ENCODE data around the gene ZNRF1.

The ZNRF1 gene

GRCh38 chr16:75138233-75138632 lies 139.4 kb downstream of the ZNRF1 start:
- Histone ChIP-seq H3K27me3 (ENCODE audit: control insufficient read depth in 2 of 2, insufficient read depth in 2 of 2, low read length in 2 of 2) (no peaks in the 10 kb centered on the region), H3K9ac (ENCODE audit: low read depth in 1 of 2, low read length in 2 of 2) (no peak overlapping the region), H3K9me3 (ENCODE audit: control insufficient read depth in 2 of 2, low read length in 2 of 2) (no peaks in the 10 kb centered on the region), H3K27ac (ENCODE audit: low read depth in 2 of 2, low read length in 2 of 2) (peak overlapping the region in 1 of 2 donors; percentile 52), H3K4me3 (ENCODE audit: low read length in 2 of 2) (no peak overlapping the region), H3K4me1 (ENCODE audit: control insufficient read depth in 2 of 2, insufficient read depth in 2 of 2, low read length in 2 of 2) (peaks cover 6 to 11% of the 10 kb centered on the region in 2 donors), H3K36me3 (ENCODE audit: control insufficient read depth in 2 of 2, insufficient read depth in 2 of 2, low read length in 2 of 2) (no peaks in the 10 kb centered on the region)

GRCh38 chr16:75138636-75139035 lies 139.8 kb downstream of the ZNRF1 start:
- Histone ChIP-seq H3K9ac (ENCODE audit: low read depth in 1 of 2, low read length in 2 of 2) (no peak overlapping the region), H3K27me3 (ENCODE audit: control insufficient read depth in 2 of 2, insufficient read depth in 2 of 2, low read length in 2 of 2) (no peaks in the 10 kb centered on the region), H3K27ac (ENCODE audit: low read depth in 2 of 2, low read length in 2 of 2) (peak overlapping the region in 1 of 2 donors; percentile 52), H3K4me1 (ENCODE audit: control insufficient read depth in 2 of 2, insufficient read depth in 2 of 2, low read length in 2 of 2) (peaks cover 6 to 11% of the 10 kb centered on the region in 2 donors), H3K36me3 (ENCODE audit: control insufficient read depth in 2 of 2, insufficient read depth in 2 of 2, low read length in 2 of 2) (no peaks in the 10 kb centered on the region), H3K4me3 (ENCODE audit: low read length in 2 of 2) (no peak overlapping the region), H3K9me3 (ENCODE audit: control insufficient read depth in 2 of 2, low read length in 2 of 2) (no peaks in the 10 kb centered on the region)

- H3K4me1 ChIP-seq (ENCODE audit: control insufficient read depth in 2 of 2, insufficient read depth in 2 of 2, low read length in 2 of 2): peaks cover 6 to 11% of the 10 kb centered on the region in 2 donors
- no peaks in the 10 kb centered on the region for H3K36me3 ChIP-seq (ENCODE audit: control insufficient read depth in 2 of 2, insufficient read depth in 2 of 2, low read length in 2 of 2)
These were observed 140.7 kb downstream of the ZNRF1 start for GRCh38 chr16:75139498-75139897.

GRCh38 chr16:75143941-75144340 lies 145.1 kb downstream of the ZNRF1 start:
- Histone ChIP-seq H3K27me3 (ENCODE audit: control insufficient read depth in 2 of 2, insufficient read depth in 2 of 2, low read length in 2 of 2) (no peaks in the 10 kb centered on the region), H3K9me3 (ENCODE audit: control insufficient read depth in 2 of 2, low read length in 2 of 2) (no peaks in the 10 kb centered on the region), H3K4me3 (ENCODE audit: low read length in 2 of 2) (no peak overlapping the region), H3K27ac (ENCODE audit: low read depth in 2 of 2, low read length in 2 of 2) (no peak overlapping the region), H3K36me3 (ENCODE audit: control insufficient read depth in 2 of 2, insufficient read depth in 2 of 2, low read length in 2 of 2) (no peaks in the 10 kb centered on the region), H3K4me1 (ENCODE audit: control insufficient read depth in 2 of 2, insufficient read depth in 2 of 2, low read length in 2 of 2) (peaks cover 0 to under 1% of the 10 kb centered on the region in 2 donors), H3K9ac (ENCODE audit: low read depth in 1 of 2, low read length in 2 of 2) (no peak overlapping the region)

More at GRCh38 chr16:75139498-75139897, 140.7 kb downstream of the ZNRF1 start:
- H3K4me3 ChIP-seq (ENCODE audit: low read length in 2 of 2): no peak overlapping the region
- peak overlapping the region in 1 of 2 donors; percentile 22 for H3K27ac ChIP-seq (ENCODE audit: low read depth in 2 of 2, low read length in 2 of 2)
- H3K9ac ChIP-seq (ENCODE audit: low read depth in 1 of 2, low read length in 2 of 2): no peak overlapping the region
- H3K9me3 ChIP-seq (ENCODE audit: control insufficient read depth in 2 of 2, low read length in 2 of 2): no peaks in the 10 kb centered on the region
- no peaks in the 10 kb centered on the region for H3K27me3 ChIP-seq (ENCODE audit: control insufficient read depth in 2 of 2, insufficient read depth in 2 of 2, low read length in 2 of 2)

- Histone ChIP-seq H3K4me3 (ENCODE audit: low read length in 2 of 2) (peak overlapping the region; percentile 91 to 97), H3K27me3 (ENCODE audit: control insufficient read depth in 2 of 2, insufficient read depth in 2 of 2, low read length in 2 of 2) (no peaks in the 10 kb centered on the region), H3K4me1 (ENCODE audit: control insufficient read depth in 2 of 2, insufficient read depth in 2 of 2, low read length in 2 of 2) (peaks cover 0 to 4% of the 10 kb centered on the region in 2 donors), H3K36me3 (ENCODE audit: control insufficient read depth in 2 of 2, insufficient read depth in 2 of 2, low read length in 2 of 2) (peaks cover 0 to 2% of the 10 kb centered on the region in 2 donors), H3K27ac (ENCODE audit: low read depth in 2 of 2, low read length in 2 of 2) (no peak overlapping the region), H3K9me3 (ENCODE audit: control insufficient read depth in 2 of 2, low read length in 2 of 2) (no peaks in the 10 kb centered on the region), H3K9ac (ENCODE audit: low read depth in 1 of 2, low read length in 2 of 2) (peak overlapping the region; percentile 47 to 97)
These were observed 149.1 kb downstream of the ZNRF1 start for GRCh38 chr16:75147968-75148310.

GRCh38 chr16:75148311-75149195 lies 149.7 kb downstream of the ZNRF1 start, which contains the start of gene ZFP1:
Gene ZFP1 (plus strand): TSS chr16:75148524. CDS start chr16:75152952, 4,428 bp downstream.
- H3K9ac ChIP-seq (ENCODE audit: low read depth in 1 of 2, low read length in 2 of 2): peak within 1 kb of the TSS; percentile 68 to 97
- H3K27ac ChIP-seq (ENCODE audit: low read depth in 2 of 2, low read length in 2 of 2): peak within 1 kb of the TSS; percentile 96 to 97
- no peaks in the 10 kb centered on the region for H3K9me3 ChIP-seq (ENCODE audit: control insufficient read depth in 2 of 2, low read length in 2 of 2)
- peaks cover 0 to 2% of the 10 kb centered on the region in 2 donors for H3K36me3 ChIP-seq (ENCODE audit: control insufficient read depth in 2 of 2, insufficient read depth in 2 of 2, low read length in 2 of 2)
- no peaks in the 10 kb centered on the region for H3K27me3 ChIP-seq (ENCODE audit: control insufficient read depth in 2 of 2, insufficient read depth in 2 of 2, low read length in 2 of 2)
- H3K4me3 ChIP-seq (ENCODE audit: low read length in 2 of 2): peak within 1 kb of the TSS; percentile 91 to 97
- peaks cover 0 to 4% of the 10 kb centered on the region in 2 donors for H3K4me1 ChIP-seq (ENCODE audit: control insufficient read depth in 2 of 2, insufficient read depth in 2 of 2, low read length in 2 of 2)

- peaks cover 0 to 8% of the 10 kb centered on the region in 2 donors for H3K36me3 ChIP-seq (ENCODE audit: control insufficient read depth in 2 of 2, insufficient read depth in 2 of 2, low read length in 2 of 2)
- no peak overlapping the region for H3K4me3 ChIP-seq (ENCODE audit: low read length in 2 of 2)
- no peak overlapping the region for H3K27ac ChIP-seq (ENCODE audit: low read depth in 2 of 2, low read length in 2 of 2)
- H3K9me3 ChIP-seq (ENCODE audit: control insufficient read depth in 2 of 2, low read length in 2 of 2): no peaks in the 10 kb centered on the region
- peaks cover 0 to 4% of the 10 kb centered on the region in 2 donors for H3K4me1 ChIP-seq (ENCODE audit: control insufficient read depth in 2 of 2, insufficient read depth in 2 of 2, low read length in 2 of 2)
- H3K9ac ChIP-seq (ENCODE audit: low read depth in 1 of 2, low read length in 2 of 2): no peak overlapping the region
- no peaks in the 10 kb centered on the region for H3K27me3 ChIP-seq (ENCODE audit: control insufficient read depth in 2 of 2, insufficient read depth in 2 of 2, low read length in 2 of 2)
These were observed 153.0 kb downstream of the ZNRF1 start for GRCh38 chr16:75151798-75152197.

GRCh38 chr16:75152635-75153034 lies 153.8 kb downstream of the ZNRF1 start:
- peaks cover 0 to 4% of the 10 kb centered on the region in 2 donors for H3K4me1 ChIP-seq (ENCODE audit: control insufficient read depth in 2 of 2, insufficient read depth in 2 of 2, low read length in 2 of 2)
- no peak overlapping the region for H3K27ac ChIP-seq (ENCODE audit: low read depth in 2 of 2, low read length in 2 of 2)
- H3K4me3 ChIP-seq (ENCODE audit: low read length in 2 of 2): no peak overlapping the region
- H3K9ac ChIP-seq (ENCODE audit: low read depth in 1 of 2, low read length in 2 of 2): no peak overlapping the region
- H3K9me3 ChIP-seq (ENCODE audit: control insufficient read depth in 2 of 2, low read length in 2 of 2): no peaks in the 10 kb centered on the region
- peaks cover 0 to 8% of the 10 kb centered on the region in 2 donors for H3K36me3 ChIP-seq (ENCODE audit: control insufficient read depth in 2 of 2, insufficient read depth in 2 of 2, low read length in 2 of 2)
- no peaks in the 10 kb centered on the region for H3K27me3 ChIP-seq (ENCODE audit: control insufficient read depth in 2 of 2, insufficient read depth in 2 of 2, low read length in 2 of 2)

- Histone ChIP-seq H3K4me1 (ENCODE audit: control insufficient read depth in 2 of 2, insufficient read depth in 2 of 2, low read length in 2 of 2) (no peaks in the 10 kb centered on the region), H3K4me3 (ENCODE audit: low read length in 2 of 2) (no peak overlapping the region), H3K27me3 (ENCODE audit: control insufficient read depth in 2 of 2, insufficient read depth in 2 of 2, low read length in 2 of 2) (no peaks in the 10 kb centered on the region), H3K27ac (ENCODE audit: low read depth in 2 of 2, low read length in 2 of 2) (no peak overlapping the region), H3K9ac (ENCODE audit: low read depth in 1 of 2, low read length in 2 of 2) (no peak overlapping the region), H3K36me3 (ENCODE audit: control insufficient read depth in 2 of 2, insufficient read depth in 2 of 2, low read length in 2 of 2) (no peaks in the 10 kb centered on the region), H3K9me3 (ENCODE audit: control insufficient read depth in 2 of 2, low read length in 2 of 2) (no peaks in the 10 kb centered on the region)
These were observed 161.6 kb downstream of the ZNRF1 start for GRCh38 chr16:75160386-75160785.
